CD14-positive monocyte (primary cell): Measurements from ENCODE around the gene SLC10A7. TPM values are rescaled to one million over a fixed set of nuclear protein-coding genes. Genes with fewer than 3 reads are reported as not detected.

Source experiments
- DNase-seq, 3 donors: peaks; one replicate each; pipeline ENCODE4 v3.0.0-alpha.2; 2011 to 2022
- H2AFZ ChIP-seq: 2 replicates; pipeline ENCODE4 v1.6.0; 2012; ENCODE audit warnings: mild to moderate bottlenecking, low read depth, low read length, inconsistent platforms; ENCODE audit not compliant: insufficient read depth, poor library complexity, severe bottlenecking
- H3K27ac ChIP-seq, 2 donors: 1 replicate in 1 of 2; 2 replicates in 1 of 2; pipeline ENCODE4 v1.5.1; 2012 to 2013; ENCODE audit warnings: low read length in 2 of 2, control low read depth in 1 of 2, inconsistent platforms in 1 of 2, low read depth in 1 of 2, mild to moderate bottlenecking in 1 of 2
- H3K27me3 ChIP-seq, 2 donors: one replicate each; pipeline versions ENCODE4 v1.6.0 to v1.6.1; 2011 to 2013; ENCODE audit warnings: low read length in 2 of 2; ENCODE audit not compliant: control insufficient read depth in 2 of 2, insufficient read depth in 2 of 2
- H3K36me3 ChIP-seq, 2 donors: replicated peaks in 1 of 2; 1 replicate in 1 of 2; 2 replicates in 1 of 2; pipeline versions ENCODE4 v1.5.1 to v1.6.1; 2012 to 2013; ENCODE audit warnings: low read length in 2 of 2, control low read depth in 1 of 2, inconsistent platforms in 1 of 2, mild to moderate bottlenecking in 1 of 2; ENCODE audit not compliant: insufficient read depth in 2 of 2, control insufficient read depth in 1 of 2
- H3K4me1 ChIP-seq, 2 donors: 1 replicate in 1 of 2; 2 replicates in 1 of 2; pipeline versions ENCODE4 v1.5.1 to v1.6.1; 2012 to 2013; ENCODE audit warnings: low read length in 2 of 2, control low read depth in 1 of 2, inconsistent platforms in 1 of 2, mild to moderate bottlenecking in 1 of 2, moderate library complexity in 1 of 2; ENCODE audit not compliant: insufficient read depth in 2 of 2, control insufficient read depth in 1 of 2
- H3K4me2 ChIP-seq: replicated peaks from 2 replicates; pipeline ENCODE3; 2012; ENCODE audit warnings: low read length, moderate library complexity, mild to moderate bottlenecking; ENCODE audit not compliant: poor library complexity, severe bottlenecking; ENCODE audit errors: extremely low read depth
- H3K4me3 ChIP-seq, 3 experiments: fragments of 200-600 bp in 1 of 3; sonication (generic) in 1 of 3; replicated peaks in 1 of 3; 1 replicate in 2 of 3; 2 replicates in 1 of 3; pipeline ENCODE4 v1.5.1; 2011 to 2013; ENCODE audit warnings: low read length in 3 of 3, mild to moderate bottlenecking in 3 of 3, control low read depth in 2 of 3, low read depth in 2 of 3, inconsistent platforms in 1 of 3, moderate library complexity in 1 of 3
- H3K79me2 ChIP-seq: 2 replicates; pipeline ENCODE4 v1.6.0; 2012; ENCODE audit warnings: mild to moderate bottlenecking, control low read depth, inconsistent platforms, low read length, moderate library complexity; ENCODE audit not compliant: insufficient read depth
- H3K9ac ChIP-seq: 2 replicates; pipeline ENCODE4 v1.6.0; 2017; ENCODE audit warnings: low read length, mild to moderate bottlenecking; ENCODE audit not compliant: insufficient read depth, poor library complexity, severe bottlenecking
- H3K9me3 ChIP-seq, 2 donors: replicated peaks in 1 of 2; 1 replicate in 1 of 2; 2 replicates in 1 of 2; pipeline versions ENCODE4 v1.5.1 to v1.6.1; 2012 to 2013; ENCODE audit warnings: low read length in 2 of 2, control low read depth in 1 of 2; ENCODE audit not compliant: control insufficient read depth in 1 of 2, insufficient read depth in 1 of 2
- H4K20me1 ChIP-seq: 2 replicates; pipeline ENCODE4 v1.6.0; 2012; ENCODE audit warnings: mild to moderate bottlenecking, low read length, control low read depth, moderate library complexity; ENCODE audit not compliant: insufficient read depth
- H3K27ac Mint-ChIP-seq, 7 donors: one replicate each; pipeline ENCODE4 v1.8.0; 2020; ENCODE audit warnings: mild to moderate bottlenecking in 7 of 7, mixed read lengths in 7 of 7, moderate library complexity in 6 of 7, inconsistent platforms in 2 of 7
- H3K27me3 Mint-ChIP-seq, 3 donors: one replicate each; pipeline ENCODE4 v1.8.0; 2021 to 2022; ENCODE audit warnings: low read depth in 3 of 3, mild to moderate bottlenecking in 3 of 3, mixed read lengths in 3 of 3, moderate library complexity in 3 of 3, inconsistent platforms in 1 of 3
- H3K36me3 Mint-ChIP-seq, 2 donors: one replicate each; pipeline ENCODE4 v1.8.0; 2020; ENCODE audit warnings: mixed read lengths in 2 of 2, inconsistent platforms in 1 of 2, mild to moderate bottlenecking in 1 of 2
- H3K4me1 Mint-ChIP-seq: one replicate; pipeline ENCODE4 v1.8.0; 2020; ENCODE audit warnings: mild to moderate bottlenecking, mixed read lengths
- H3K4me3 Mint-ChIP-seq, 2 donors: one replicate each; pipeline ENCODE4 v1.8.0; 2020; ENCODE audit warnings: mild to moderate bottlenecking in 2 of 2, mixed read lengths in 2 of 2, moderate library complexity in 1 of 2
- H3K9me3 Mint-ChIP-seq, 7 donors: one replicate each; pipeline ENCODE4 v1.8.0; 2020 to 2022; ENCODE audit warnings: mixed read lengths in 7 of 7, mild to moderate bottlenecking in 6 of 7, moderate library complexity in 6 of 7, inconsistent platforms in 2 of 7
- WGBS: methylation state at CpG from one replicate; pipeline ENCODE4 v1.1.5; 2013; ENCODE audit warnings: missing lambda C conversion rate; ENCODE audit not compliant: insufficient coverage; 5-methylcytosine and 5-hydroxymethylcytosine counted together
- intact Hi-C, 2 donors: fragments of 100-400 bp; cut with micrococcal nuclease; formaldehyde crosslinking; loops; one replicate each; pipeline versions ENCODE4 v1.15.0 to v1.15.1; 2023
- polyA plus RNA-seq, 3 donors: library from polyadenylated mRNA; depleted of rRNA in 1 of 3; unstranded in 2 of 3; stranded (reverse) in 1 of 3; fragments of 300-500 nt in 2 of 3; fragments of >200 nt in 1 of 3; fragmentation: Illumina TruSeq in 2 of 3; gene quantifications; 1 replicate in 2 of 3; 2 replicates in 1 of 3; pipeline ENCODE4 v1.2.3, GENCODE V29; 2012 to 2021
- TF ChIP-seq, protein P1 (sequence below): fragments of 200-600 bp; IDR thresholded peaks from one replicate; pipeline ENCODE4 v1.8.0; 2022; ENCODE audit warnings: antibody characterized with exemption, mild to moderate bottlenecking

The SLC10A7 gene
- polyA plus RNA-seq, 3 donors = 6.6 to 8.3 (median 6.8) TPM

- H3K9ac ChIP-seq = no peak overlapping the region
- H3K27ac ChIP-seq = no peak overlapping the region
- H3K9me3 Mint-ChIP-seq = peaks cover 0 to 5% (median 0%) of the 10 kb centered on the region in 7 donors
- intact Hi-C loops = no loop called here
- no peak overlapping the region for H3K4me3 Mint-ChIP-seq
- H3K4me1 ChIP-seq = no peaks in the 10 kb centered on the region
- H3K27me3 Mint-ChIP-seq = no peaks in the 10 kb centered on the region
- H3K9me3 ChIP-seq = no peaks in the 10 kb centered on the region
- H4K20me1 ChIP-seq = no peaks in the 10 kb centered on the region
- peaks cover 3% of the 10 kb centered on the region for H3K4me1 Mint-ChIP-seq
- H3K79me2 ChIP-seq = no peaks in the 10 kb centered on the region
- no peaks in the 10 kb centered on the region for H3K27me3 ChIP-seq
- H3K4me2 ChIP-seq = no peak overlapping the region
- H3K36me3 Mint-ChIP-seq = peaks cover 9 to 12% of the 10 kb centered on the region in 2 donors
- H3K36me3 ChIP-seq = no peaks in the 10 kb centered on the region
- H2AFZ ChIP-seq = no peak overlapping the region
- TF ChIP-seq, protein P1, sequence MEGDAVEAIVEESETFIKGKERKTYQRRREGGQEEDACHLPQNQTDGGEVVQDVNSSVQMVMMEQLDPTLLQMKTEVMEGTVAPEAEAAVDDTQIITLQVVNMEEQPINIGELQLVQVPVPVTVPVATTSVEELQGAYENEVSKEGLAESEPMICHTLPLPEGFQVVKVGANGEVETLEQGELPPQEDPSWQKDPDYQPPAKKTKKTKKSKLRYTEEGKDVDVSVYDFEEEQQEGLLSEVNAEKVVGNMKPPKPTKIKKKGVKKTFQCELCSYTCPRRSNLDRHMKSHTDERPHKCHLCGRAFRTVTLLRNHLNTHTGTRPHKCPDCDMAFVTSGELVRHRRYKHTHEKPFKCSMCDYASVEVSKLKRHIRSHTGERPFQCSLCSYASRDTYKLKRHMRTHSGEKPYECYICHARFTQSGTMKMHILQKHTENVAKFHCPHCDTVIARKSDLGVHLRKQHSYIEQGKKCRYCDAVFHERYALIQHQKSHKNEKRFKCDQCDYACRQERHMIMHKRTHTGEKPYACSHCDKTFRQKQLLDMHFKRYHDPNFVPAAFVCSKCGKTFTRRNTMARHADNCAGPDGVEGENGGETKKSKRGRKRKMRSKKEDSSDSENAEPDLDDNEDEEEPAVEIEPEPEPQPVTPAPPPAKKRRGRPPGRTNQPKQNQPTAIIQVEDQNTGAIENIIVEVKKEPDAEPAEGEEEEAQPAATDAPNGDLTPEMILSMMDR = no peak
- H3K4me3 ChIP-seq = no peak overlapping the region
- DNase-seq = no peak
- no peak overlapping the region for H3K27ac Mint-ChIP-seq
Measured at GRCh38 chr4:146435962-146436361, 85.8 kb downstream of the SLC10A7 start.

GRCh38 chr4:146432065-146432464 is 89.7 kb downstream of the SLC10A7 start:
- Histone ChIP-seq H4K20me1 (no peaks in the 10 kb centered on the region), H3K4me3 (no peak overlapping the region), H2AFZ (no peak overlapping the region), H3K4me1 (no peaks in the 10 kb centered on the region), H3K9ac (no peak overlapping the region), H3K4me2 (no peak overlapping the region), H3K27me3 (no peaks in the 10 kb centered on the region), H3K36me3 (no peaks in the 10 kb centered on the region), H3K27ac (no peak overlapping the region), H3K9me3 (no peaks in the 10 kb centered on the region), H3K79me2 (no peaks in the 10 kb centered on the region)
- no CpG with 5 or more reads among the region's 2 CpGs for WGBS
- Mint-ChIP-seq H3K27me3 (no peaks in the 10 kb centered on the region), H3K27ac (no peak overlapping the region), H3K4me1 (no peaks in the 10 kb centered on the region), H3K36me3 (peaks cover 2% of the 10 kb centered on the region in 2 donors), H3K9me3 (peaks cover 0 to 5% (median 0%) of the 10 kb centered on the region in 7 donors), H3K4me3 (no peak overlapping the region)
- TF ChIP-seq, protein P1 = no peak
- intact Hi-C loops = no loop called here
- no peak for DNase-seq
